ENCODE measurements around the gene RIT2. TPM values are rescaled to one million over a fixed set of nuclear protein-coding genes. Genes with fewer than 3 reads are reported as not detected.

The RIT2 gene
- total and polyA plus RNA-seq, 3 donors from 2014 or later = 0.82 TPM; not detected in 2

GRCh38 chr18:43009674-43010073, 105.8 kb downstream of the RIT2 start:
- no peaks in the 10 kb centered on the region for H3K9me3 ChIP-seq
- no peak overlapping the region for H3K4me3 ChIP-seq
- intact Hi-C loops (cut with DNase I; ENCODE audit: low total_unique reads) = no loop called here
- TF ChIP-seq, protein P1, sequence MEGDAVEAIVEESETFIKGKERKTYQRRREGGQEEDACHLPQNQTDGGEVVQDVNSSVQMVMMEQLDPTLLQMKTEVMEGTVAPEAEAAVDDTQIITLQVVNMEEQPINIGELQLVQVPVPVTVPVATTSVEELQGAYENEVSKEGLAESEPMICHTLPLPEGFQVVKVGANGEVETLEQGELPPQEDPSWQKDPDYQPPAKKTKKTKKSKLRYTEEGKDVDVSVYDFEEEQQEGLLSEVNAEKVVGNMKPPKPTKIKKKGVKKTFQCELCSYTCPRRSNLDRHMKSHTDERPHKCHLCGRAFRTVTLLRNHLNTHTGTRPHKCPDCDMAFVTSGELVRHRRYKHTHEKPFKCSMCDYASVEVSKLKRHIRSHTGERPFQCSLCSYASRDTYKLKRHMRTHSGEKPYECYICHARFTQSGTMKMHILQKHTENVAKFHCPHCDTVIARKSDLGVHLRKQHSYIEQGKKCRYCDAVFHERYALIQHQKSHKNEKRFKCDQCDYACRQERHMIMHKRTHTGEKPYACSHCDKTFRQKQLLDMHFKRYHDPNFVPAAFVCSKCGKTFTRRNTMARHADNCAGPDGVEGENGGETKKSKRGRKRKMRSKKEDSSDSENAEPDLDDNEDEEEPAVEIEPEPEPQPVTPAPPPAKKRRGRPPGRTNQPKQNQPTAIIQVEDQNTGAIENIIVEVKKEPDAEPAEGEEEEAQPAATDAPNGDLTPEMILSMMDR (IDR thresholded peaks at IDR 0.05) = no peak
- TF ChIP-seq POLR2A (IDR thresholded peaks at IDR 0.05) = no peak
- no peaks in the 10 kb centered on the region for H3K4me1 ChIP-seq
- 65 to 72% methylated on average over 5 of the region's 5 CpGs for WGBS, 2 donors
- no peaks in the 10 kb centered on the region for H3K27me3 ChIP-seq
- no peak for DNase-seq
- H3K27ac ChIP-seq = no peak overlapping the region
- H3K36me3 ChIP-seq (ENCODE audit: low read depth, missing control alignments) = no peaks in the 10 kb centered on the region

DNA sequence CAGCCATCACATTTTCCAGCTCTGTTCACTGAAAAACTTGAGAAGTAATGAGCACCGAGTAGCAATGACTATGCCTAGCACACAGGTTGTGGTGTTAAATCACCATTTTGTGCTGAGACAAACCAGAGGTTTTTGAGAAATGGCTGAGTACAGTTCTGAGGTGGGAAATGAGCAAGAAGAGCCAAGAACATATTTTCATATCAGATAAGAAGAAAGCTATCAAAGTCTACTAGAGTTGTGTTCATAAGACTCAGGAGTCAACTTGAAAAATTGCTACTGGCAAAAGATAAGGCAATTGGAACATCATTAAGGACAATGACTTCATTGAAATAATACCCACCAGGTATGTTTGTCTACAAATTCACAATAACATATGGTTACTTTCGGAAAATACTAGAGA, 108.1 kb downstream of the RIT2 start:
- intact Hi-C loops (cut with DNase I; ENCODE audit: low total_unique reads) = no loop called here
- no peak for TF ChIP-seq POLR2A (IDR thresholded peaks at IDR 0.05)
- TF ChIP-seq, protein P1 (IDR thresholded peaks at IDR 0.05) = no peak
- no peak overlapping the region for H3K4me3 ChIP-seq
- no peaks in the 10 kb centered on the region for H3K4me1 ChIP-seq
- H3K9me3 ChIP-seq = no peaks in the 10 kb centered on the region
- H3K36me3 ChIP-seq (ENCODE audit: low read depth, missing control alignments) = no peaks in the 10 kb centered on the region
- no peak overlapping the region for H3K27ac ChIP-seq
- 86 to 91% methylated on average over 2 of the region's 2 CpGs for WGBS, 2 donors
- no peak for DNase-seq
- no peaks in the 10 kb centered on the region for H3K27me3 ChIP-seq

- no peaks in the 10 kb centered on the region for H3K27me3 ChIP-seq
- intact Hi-C loops (cut with DNase I; ENCODE audit: low total_unique reads) = no loop called here
- no peak for DNase-seq
- no peak for TF ChIP-seq POLR2A (IDR thresholded peaks at IDR 0.05)
- TF ChIP-seq, protein P1 (IDR thresholded peaks at IDR 0.05) = no peak
- H3K27ac ChIP-seq = no peak overlapping the region
- 38 to 50% methylated on average over 1 of the region's 1 CpG for WGBS, 2 donors
- H3K36me3 ChIP-seq (ENCODE audit: low read depth, missing control alignments) = no peaks in the 10 kb centered on the region
- H3K4me1 ChIP-seq = no peaks in the 10 kb centered on the region
- no peaks in the 10 kb centered on the region for H3K9me3 ChIP-seq
- H3K4me3 ChIP-seq = no peak overlapping the region
Observed at GRCh38 chr18:43004421-43004820, 111.1 kb downstream of the RIT2 start.

DNA sequence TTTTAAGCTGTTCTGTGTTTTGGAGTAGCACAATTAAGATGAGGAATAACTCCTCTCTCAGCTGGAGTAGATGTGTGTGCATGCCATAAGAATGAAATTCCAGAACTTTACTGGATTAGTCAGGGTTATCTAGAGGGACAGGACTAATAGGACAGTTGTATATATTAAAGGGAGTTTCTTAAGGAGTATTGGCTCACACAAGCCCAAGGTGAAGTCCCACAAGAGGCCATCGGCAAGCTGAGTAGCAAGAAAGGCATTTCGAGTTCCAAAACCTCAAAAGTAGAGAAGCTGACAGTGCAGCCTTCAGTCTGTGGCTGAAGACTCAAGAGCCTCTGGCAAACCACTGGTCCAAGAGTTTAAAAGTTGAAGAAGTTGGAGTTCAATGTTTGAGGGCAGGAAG, 113.7 kb downstream of the RIT2 start:
- intact Hi-C loops (cut with DNase I; ENCODE audit: low total_unique reads) = no loop called here
- no peak for TF ChIP-seq POLR2A (IDR thresholded peaks at IDR 0.05)
- TF ChIP-seq, protein P1 (IDR thresholded peaks at IDR 0.05) = no peak
- H3K27me3 ChIP-seq = no peaks in the 10 kb centered on the region

DNA sequence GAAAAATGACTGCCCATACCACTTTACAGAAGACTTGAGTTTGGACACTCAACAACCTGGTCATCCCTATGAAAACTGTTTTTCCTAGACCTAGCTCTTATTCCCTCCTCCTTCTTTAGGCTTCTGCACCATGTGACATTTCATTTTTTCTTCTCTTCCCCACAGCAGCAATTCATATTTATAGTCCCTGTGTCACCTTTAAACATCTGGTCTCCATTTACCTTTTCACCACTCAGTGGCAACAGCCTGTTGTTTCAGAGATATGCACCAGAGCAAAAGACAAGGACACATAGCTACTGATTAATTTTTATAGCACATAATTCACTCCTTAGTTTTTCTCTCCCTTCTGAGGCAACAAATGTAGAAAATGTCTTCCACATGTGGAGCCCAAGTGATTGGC, 118.7 kb downstream of the RIT2 start:
- Histone ChIP-seq H3K36me3 (ENCODE audit: low read depth, missing control alignments) (no peaks in the 10 kb centered on the region), H3K27ac (no peak overlapping the region), H3K4me1 (no peaks in the 10 kb centered on the region), H3K4me3 (no peak overlapping the region), H3K27me3 (no peaks in the 10 kb centered on the region), H3K9me3 (no peaks in the 10 kb centered on the region)
- intact Hi-C loops (cut with DNase I; ENCODE audit: low total_unique reads) = no loop called here
- no peak for TF ChIP-seq POLR2A (IDR thresholded peaks at IDR 0.05)
- TF ChIP-seq, protein P1 (IDR thresholded peaks at IDR 0.05) = no peak
- DNase-seq = no peak

More for the DNA sequence above, 113.7 kb downstream of the RIT2 start:
- no peak for DNase-seq
- H3K36me3 ChIP-seq (ENCODE audit: low read depth, missing control alignments) = no peaks in the 10 kb centered on the region
- WGBS, 2 donors = 61 to 73% methylated on average over 2 of the region's 2 CpGs
- no peak overlapping the region for H3K27ac ChIP-seq
- H3K4me1 ChIP-seq = no peaks in the 10 kb centered on the region
- H3K4me3 ChIP-seq = no peak overlapping the region
- H3K9me3 ChIP-seq = no peaks in the 10 kb centered on the region
